ENCODE measurements around the gene SERPINB2.
"Not testable (repeated sequence)": the region's sequence is repeated elsewhere in the genome, so short reads cannot be mapped to it uniquely, and the experiment has no call there.

SERPINB2 gene

GRCh38 chr18:63890237-63890949 lies 2.9 kb downstream of the SERPINB2 start:
- DNase-seq: no peak

- no peak for DNase-seq
Observed at GRCh38 chr18:63890950-63891304, 3.4 kb downstream of the SERPINB2 start.

DNA sequence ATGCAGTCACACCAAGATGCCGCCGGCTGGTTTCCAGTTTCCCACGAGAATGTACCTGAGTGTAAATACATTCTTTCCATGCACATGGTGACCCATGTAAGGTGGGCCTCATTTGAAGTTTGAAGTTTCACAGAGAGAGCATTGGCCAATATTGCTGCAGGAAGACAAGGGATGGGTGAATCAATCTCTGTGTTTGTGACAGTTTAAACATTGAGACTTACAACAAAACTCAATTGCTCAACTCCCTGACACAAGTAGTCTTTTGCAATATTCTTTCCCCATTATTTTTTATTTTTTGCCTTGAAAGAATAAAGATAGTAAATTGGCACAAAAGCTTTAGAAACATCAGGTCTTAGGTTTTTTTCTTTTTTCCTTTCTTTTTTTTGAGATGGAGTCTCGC lies 5.1 kb downstream of the SERPINB2 start:
- DNase-seq: no peak

- DNase-seq: no peak
Observed at GRCh38 chr18:63894106-63894772, 6.7 kb downstream of the SERPINB2 start.

DNA sequence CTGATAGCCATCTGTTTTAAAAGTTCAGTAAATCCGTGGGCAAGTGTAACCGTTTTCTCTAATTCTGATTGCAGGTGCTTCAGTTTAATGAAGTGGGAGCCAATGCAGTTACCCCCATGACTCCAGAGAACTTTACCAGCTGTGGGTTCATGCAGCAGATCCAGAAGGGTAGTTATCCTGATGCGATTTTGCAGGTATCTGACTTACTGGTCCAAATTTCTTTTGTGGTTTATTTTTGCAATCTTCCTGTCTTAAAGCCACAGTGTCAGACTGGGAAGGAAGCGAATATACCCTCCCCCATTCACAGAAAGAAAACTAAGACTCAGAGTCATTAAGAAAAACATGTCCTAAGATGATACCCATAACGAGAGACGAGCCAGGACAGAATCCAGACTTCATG lies 7.7 kb downstream of the SERPINB2 start:
- no peak for DNase-seq

DNA sequence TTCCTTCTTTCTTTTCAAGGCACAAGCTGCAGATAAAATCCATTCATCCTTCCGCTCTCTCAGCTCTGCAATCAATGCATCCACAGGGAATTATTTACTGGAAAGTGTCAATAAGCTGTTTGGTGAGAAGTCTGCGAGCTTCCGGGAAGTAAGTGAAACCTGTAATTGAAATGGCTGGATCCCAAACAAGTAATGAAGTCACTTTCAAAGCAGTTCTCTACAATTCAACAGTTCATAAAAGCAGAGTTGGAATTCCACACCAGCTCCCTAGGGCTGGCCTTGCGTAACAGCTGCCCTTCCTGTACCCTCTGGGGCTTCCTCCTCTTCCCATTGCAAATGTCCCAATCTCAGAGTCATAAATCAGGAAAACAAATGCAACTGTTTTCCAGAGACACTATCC lies 9.6 kb downstream of the SERPINB2 start:
- no peak for DNase-seq

DNA sequence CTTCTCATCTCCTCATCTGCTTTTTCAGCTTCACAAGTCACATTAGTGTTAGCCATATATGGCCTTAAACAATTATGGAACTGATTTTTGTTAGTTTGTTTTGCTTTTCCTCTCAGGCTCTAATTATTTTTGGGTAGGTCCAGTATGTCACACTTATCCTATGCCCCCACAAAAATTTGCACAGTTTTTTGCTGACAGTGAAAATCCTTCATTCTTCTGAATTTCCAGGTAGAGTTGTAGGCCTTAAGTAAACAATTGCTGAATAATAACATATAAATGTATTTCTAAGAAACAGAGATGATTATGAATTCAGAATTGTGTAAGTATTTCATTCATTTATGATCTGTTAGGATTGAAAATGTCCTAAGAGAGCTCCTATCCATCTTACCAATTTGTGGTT lies 11.7 kb downstream of the SERPINB2 start:
- DNase-seq: no peak

DNA sequence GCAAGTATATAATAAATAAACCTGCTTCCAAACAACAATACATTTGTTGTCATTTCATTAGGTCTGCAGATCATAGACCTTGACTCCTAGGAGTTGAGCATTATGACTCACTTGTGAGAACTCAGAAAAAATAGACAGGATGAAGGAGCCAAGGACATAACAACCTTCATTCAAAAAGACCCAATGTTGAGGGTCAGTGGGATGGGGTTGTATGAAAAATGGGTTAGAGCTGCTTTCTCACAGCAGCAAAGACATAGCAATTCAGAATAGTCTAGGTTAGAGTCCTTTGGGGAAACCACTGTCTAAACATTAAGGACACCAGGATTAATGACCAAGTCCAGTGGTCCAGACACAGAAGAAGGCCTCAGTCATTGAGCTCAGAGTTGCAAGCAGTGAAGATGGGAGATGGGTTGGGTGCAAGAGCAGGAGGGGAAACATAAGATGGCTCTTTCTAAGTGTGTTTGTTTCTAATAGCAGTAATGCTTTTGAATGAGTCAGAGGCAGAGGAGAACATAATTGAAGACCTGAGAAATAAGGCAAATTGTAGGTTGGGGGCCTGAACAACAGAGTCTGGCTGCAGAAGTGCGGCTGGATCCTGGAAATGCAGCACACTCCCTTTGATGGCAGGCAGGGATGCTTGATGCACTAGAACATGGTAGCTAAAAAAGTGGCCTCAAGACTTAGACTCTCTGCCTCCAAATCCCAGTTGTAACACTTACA lies 16.5 kb downstream of the SERPINB2 start:
- DNase-seq: no peak

GRCh38 chr18:63904694-63905093 lies 17.2 kb downstream of the SERPINB2 start:
- DNase-seq: no peak

DNA sequence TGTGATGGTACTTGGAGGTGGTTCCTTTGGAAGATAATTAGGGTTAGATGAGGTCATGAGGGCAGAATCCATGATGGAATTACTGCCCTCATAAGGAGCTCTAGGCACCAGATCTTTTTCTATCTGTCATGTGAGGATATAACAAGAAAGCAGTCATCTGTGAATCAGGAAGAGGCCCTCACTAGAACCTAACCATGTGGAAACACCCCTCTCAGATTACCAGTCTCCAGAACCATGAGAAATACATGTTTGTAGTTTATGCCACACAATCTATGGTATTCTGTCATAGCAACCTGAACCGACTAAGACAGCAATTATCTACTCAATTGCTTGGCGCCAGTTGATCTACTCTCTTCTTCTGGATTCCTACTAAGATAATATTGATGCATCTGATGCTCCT lies 17.9 kb downstream of the SERPINB2 start:
- DNase-seq: no peak

- DNase-seq: no peak
Observed at GRCh38 chr18:63906056-63906455, 18.6 kb downstream of the SERPINB2 start.

GRCh38 chr18:63907664-63908063 lies 20.2 kb downstream of the SERPINB2 start, which contains the start of gene SERPINB10:
SERPINB10 (plus strand) TSS chr18:63907958; CDS start chr18:63915511, 7,553 bp downstream.
- DNase-seq: no peak

DNA sequence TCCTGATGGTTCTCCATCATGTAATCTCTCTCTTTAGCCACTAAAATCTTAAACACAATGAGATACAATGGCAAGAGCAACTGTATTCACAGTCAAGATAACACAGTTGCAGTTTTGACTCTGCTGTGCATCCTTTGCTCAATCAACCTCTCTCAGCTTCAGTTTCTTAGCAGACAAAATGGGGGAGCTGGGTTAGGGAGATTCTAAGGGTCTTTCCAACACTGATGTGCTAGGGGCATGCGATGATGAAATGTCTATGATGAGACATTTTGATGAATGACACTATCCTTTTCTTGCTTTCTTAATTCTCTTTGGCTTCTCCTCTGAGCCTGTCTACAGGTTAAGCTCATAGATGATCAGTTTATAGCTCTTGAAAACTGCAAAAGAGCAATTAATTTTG lies 21.4 kb downstream of the SERPINB2 start:
- no peak for DNase-seq

DNA sequence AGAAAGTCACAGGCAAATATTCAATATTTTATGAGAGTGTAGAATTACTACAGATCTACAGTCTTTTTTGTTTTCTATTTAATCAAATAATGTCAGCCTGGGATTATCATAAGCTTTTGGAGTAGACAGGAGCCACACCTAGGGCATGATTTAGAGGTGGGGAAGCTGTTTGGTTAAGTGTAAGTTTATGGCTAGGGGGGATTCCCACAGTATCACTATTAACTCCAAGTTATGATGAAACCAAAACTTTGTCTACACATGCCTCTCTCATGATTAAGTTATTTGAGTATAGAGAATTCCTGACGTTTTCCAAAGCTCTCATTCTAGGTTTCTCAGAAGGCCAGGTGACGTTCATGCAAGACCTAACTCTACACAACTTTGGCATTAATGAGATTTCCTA lies 22.4 kb downstream of the SERPINB2 start:
- DNase-seq: no peak

GRCh38 chr18:63917817-63918216 lies 30.3 kb downstream of the SERPINB2 start:
- DNase-seq: no peak

DNA sequence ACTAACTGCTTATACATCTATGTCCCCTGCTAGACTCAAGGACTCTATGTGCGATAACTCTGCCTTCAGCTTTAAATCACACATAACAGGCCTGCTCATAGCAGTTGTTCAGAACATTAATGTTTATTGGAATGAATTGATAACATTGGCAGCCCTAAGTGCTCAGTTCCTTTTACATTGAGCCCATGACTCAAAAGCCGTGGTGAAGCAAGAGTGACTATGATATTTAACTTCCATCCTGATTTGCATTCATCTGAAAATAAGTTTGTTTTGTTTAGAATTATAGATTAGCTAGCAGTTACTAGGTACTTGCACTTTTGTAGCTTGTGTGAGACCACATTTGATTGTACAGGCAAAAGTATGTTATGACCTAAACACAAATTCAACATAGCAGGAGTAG lies 34.5 kb downstream of the SERPINB2 start:
- DNase-seq: no peak

DNA sequence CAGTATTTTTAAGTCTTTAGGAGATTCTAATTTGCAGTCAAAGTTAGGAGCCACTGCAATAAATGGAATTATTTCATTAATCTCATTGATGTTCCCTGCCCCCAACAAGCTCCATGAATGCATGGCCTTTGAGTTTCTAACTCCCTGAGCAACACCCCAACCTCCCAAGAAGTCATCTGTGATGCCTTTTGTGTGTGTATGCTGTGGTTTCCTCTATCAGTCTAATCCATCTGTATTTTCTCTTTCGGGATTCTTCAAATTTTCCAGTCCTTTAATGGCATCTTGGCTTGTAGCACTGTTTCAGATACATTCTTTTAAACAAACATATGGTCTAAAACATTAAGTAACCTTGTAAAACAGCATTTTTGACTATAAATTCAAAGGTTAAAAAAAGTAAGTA lies 37.0 kb downstream of the SERPINB2 start:
- no peak for DNase-seq

- DNase-seq: no peak
Observed at GRCh38 chr18:63928331-63928730, 40.8 kb downstream of the SERPINB2 start.

GRCh38 chr18:63929369-63929768 lies 41.9 kb downstream of the SERPINB2 start:
- DNase-seq: not testable (repeated sequence)

GRCh38 chr18:63930773-63931354 lies 43.4 kb downstream of the SERPINB2 start:
- no peak for DNase-seq

GRCh38 chr18:63936156-63936931 lies 48.8 kb downstream of the SERPINB2 start:
- peak; percentile 92 for DNase-seq

DNA sequence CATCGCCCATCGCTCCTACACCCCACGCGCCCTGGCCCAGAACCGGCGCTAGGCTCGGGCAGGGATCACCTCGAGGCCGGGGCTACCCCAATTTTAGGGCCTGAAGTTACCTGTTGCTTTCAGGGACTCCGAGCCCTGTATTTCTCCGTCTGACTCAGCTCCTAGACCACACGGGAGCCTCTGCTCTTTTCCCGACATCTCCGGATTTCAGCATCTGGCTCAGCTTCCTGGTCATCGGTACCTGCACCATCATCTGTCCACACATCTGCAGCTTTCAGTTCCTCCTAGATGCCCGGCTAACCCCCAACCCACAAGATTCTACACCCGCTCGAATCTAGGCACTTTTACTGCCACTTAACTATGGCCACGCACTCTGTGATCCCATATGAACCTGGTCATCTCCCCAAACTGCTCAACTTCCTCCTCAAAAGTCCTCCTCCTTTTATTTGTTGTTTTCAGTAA lies 49.5 kb downstream of the SERPINB2 start:
- no peak for DNase-seq

- DNase-seq: no peak
Observed at GRCh38 chr18:63940008-63940407, 52.5 kb downstream of the SERPINB2 start.

Data from islet precursor cell (in vitro differentiated cells).